ENCODE measurements around the gene DENND1A.

The DENND1A gene

DNA sequence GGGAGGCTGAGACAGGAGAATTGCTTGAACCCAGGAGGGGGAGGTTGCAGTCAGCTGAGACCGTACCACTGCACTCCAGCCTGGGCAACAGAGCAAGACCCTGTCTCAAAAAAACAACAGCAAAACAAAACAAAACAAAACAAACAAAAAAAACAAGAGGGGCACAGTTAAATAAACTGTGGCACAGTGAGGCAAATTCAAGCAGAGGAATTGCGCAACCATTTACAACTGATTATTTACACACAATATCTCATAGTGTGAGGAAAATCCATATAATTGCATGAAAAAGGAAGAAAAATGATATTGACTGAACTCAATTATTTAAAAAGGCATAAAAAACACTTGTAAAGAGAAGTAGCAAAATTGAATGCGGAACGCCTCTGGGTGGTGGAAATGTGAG lies 412.4 kb downstream of the DENND1A start:
- H3K4me3 ChIP-seq (replicated peaks in 1 of 2; ENCODE audit: low read depth in 2 of 2, low read length in 2 of 2), result no peak overlapping the region
- DNase-seq (ENCODE audit: low read depth in 2 of 2), result no peak
- TF ChIP-seq, protein P1, sequence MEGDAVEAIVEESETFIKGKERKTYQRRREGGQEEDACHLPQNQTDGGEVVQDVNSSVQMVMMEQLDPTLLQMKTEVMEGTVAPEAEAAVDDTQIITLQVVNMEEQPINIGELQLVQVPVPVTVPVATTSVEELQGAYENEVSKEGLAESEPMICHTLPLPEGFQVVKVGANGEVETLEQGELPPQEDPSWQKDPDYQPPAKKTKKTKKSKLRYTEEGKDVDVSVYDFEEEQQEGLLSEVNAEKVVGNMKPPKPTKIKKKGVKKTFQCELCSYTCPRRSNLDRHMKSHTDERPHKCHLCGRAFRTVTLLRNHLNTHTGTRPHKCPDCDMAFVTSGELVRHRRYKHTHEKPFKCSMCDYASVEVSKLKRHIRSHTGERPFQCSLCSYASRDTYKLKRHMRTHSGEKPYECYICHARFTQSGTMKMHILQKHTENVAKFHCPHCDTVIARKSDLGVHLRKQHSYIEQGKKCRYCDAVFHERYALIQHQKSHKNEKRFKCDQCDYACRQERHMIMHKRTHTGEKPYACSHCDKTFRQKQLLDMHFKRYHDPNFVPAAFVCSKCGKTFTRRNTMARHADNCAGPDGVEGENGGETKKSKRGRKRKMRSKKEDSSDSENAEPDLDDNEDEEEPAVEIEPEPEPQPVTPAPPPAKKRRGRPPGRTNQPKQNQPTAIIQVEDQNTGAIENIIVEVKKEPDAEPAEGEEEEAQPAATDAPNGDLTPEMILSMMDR (IDR thresholded peaks at IDR 0.05; ENCODE audit: low read depth, low read length), result no peak

DNA sequence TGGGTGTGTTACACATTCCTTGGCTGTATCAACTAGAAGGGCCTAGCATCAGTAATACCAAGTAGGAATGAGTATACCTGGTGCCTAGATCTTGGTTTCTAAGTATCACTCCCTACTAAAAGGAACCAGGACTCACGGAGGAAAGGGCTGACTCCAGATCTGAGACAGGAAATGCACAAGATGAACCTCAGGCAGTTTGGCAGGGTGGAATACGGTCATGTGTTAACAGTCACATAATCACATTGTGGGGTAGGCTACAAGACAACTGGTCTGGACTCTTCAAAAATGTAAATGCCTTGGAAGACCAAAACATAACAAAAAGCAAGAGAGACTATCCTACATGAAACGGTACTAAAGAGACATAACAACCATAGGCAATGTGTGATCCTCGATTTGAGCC lies 415.2 kb downstream of the DENND1A start:
- DNase-seq (ENCODE audit: low read depth in 2 of 2), result no peak
- TF ChIP-seq, protein P1 (IDR thresholded peaks at IDR 0.05; ENCODE audit: low read depth, low read length), result no peak
- no peak overlapping the region for H3K4me3 ChIP-seq (replicated peaks in 1 of 2; ENCODE audit: low read depth in 2 of 2, low read length in 2 of 2)

DNA sequence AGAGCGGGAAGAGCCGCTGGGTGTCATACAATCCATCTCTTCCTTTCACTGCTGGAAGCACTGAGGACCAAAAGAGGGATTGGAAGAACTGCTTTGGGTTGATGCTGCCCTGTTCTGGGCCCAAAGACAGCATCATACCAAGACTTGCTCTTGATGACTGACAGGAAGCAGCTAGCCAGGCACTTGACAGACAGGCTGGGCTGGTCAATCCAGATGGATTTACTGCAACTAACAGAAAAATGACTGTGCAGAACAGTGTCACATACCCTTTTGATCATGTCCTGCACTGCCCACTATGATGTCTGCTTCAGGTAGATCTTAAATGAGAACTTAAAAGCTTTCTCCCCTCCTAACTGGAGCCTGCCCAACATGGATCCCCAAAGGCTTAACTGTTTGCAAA lies 416.4 kb downstream of the DENND1A start:
- H3K4me3 ChIP-seq (replicated peaks in 1 of 2; ENCODE audit: low read depth in 2 of 2, low read length in 2 of 2), result no peak overlapping the region
- DNase-seq (ENCODE audit: low read depth in 2 of 2), result no peak
- TF ChIP-seq, protein P1 (IDR thresholded peaks at IDR 0.05; ENCODE audit: low read depth, low read length), result no peak

DNA sequence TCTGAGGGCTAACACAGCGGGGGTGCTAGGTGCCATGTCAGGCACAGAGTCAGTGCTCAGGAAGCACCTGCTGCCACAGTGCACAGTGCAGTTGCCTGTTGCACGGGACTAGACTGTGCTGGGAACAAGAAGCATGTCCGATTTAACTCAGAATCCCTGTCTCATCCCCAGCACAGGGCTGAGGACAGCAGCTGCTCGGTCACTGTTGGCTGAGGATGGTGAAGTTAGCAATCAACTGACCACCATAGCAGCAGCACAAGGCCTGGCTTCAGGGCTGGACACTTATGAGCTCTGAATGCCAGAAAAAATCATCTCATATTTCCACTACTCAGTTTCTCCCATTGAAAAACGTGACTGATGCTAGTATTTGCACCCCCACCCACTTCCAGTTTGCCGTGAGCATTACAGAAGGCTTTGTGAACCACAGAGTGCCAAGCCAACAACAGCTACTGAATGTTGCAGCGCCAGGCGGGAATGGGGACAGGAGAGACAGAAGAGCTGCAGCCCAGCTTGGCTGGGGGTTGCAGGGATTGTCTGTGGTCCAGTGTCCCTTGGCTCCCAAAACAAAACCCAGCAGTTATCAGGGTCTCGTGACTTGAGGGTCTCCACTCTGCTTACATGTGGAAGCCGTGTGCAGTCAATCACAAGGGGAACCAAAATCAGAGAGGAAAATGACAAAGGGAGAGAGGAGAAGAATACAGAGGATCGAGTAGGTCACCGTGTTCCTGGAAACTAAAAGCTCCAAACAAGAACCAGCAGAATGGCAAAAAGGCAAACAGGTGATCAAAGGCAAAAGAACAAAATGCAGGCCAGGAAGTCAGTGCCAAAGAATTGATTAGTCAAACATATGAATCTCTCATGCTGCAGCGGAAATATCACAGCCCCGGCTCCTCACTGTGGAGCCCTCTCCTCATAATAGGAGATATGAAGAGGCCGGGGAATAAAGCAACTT lies 418.3 kb downstream of the DENND1A start:
- TF ChIP-seq, protein P1 (IDR thresholded peaks at IDR 0.05; ENCODE audit: low read depth, low read length), result no peak
- DNase-seq (ENCODE audit: low read depth in 2 of 2), result no peak
- no peak overlapping the region for H3K4me3 ChIP-seq (replicated peaks in 1 of 2; ENCODE audit: low read depth in 2 of 2, low read length in 2 of 2)

DNA sequence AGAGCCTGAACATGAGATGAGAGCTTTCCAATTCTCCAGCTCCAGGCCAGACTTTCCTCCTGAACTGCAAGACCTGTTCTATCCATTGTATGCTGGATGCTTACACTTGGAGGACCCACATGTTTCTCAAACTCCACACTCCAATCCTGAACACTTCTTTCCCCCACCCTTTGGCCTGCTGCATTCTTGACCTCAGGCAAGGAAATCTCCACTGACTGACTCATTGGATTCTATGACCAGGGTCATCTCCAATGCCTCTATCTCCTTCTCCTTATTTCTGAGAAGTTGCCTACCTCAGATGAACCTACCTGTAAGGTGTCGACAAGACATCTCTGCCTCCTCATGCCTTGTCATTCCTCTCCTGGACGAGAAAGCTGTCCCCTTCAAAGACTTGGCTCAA lies 420.3 kb downstream of the DENND1A start:
- DNase-seq (ENCODE audit: low read depth in 2 of 2), result no peak
- TF ChIP-seq, protein P1 (IDR thresholded peaks at IDR 0.05; ENCODE audit: low read depth, low read length), result no peak
- no peak overlapping the region for H3K4me3 ChIP-seq (replicated peaks in 1 of 2; ENCODE audit: low read depth in 2 of 2, low read length in 2 of 2)

DNA sequence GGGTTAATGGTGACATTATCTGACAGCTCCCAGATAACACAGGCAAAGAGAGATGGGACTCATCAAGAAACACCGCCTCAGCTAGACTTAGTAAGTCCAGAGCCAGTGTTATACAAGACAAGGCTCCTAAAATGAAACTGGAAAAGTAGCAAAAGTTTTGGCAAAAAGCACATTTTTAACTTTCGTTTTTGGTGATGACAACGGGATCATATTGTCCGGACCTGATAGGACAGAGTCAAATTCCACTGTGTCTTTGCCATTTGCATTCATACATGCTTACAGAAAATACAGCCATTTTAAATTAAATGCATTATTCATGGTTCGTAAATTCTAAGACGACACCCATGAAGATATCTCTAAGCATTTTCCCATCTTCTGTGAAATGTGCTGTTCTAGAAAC lies 421.9 kb downstream of the DENND1A start:
- TF ChIP-seq, protein P1 (IDR thresholded peaks at IDR 0.05; ENCODE audit: low read depth, low read length), result no peak
- H3K4me3 ChIP-seq (replicated peaks in 1 of 2; ENCODE audit: low read depth in 2 of 2, low read length in 2 of 2), result peak overlapping the region; percentile 6 to 27
- peak; percentile 21 to 51 for DNase-seq (ENCODE audit: low read depth in 2 of 2)
